PFSK-1 (cell line): ENCODE data around the gene SUDS3.

ENCODE experiments used
- FOXP2 ChIP-seq: optimal IDR thresholded peaks from 2 replicates; pipeline ENCODE3; 2011; ENCODE audit warnings: borderline replicate concordance, control low read depth, inconsistent platforms; ENCODE audit not compliant: insufficient read depth; ENCODE audit errors: extremely low read length, extremely low read depth
- POLR2AphosphoS5 ChIP-seq: IDR thresholded peaks from 2 replicates; pipeline ENCODE4 v1.6.1; 2012; ENCODE audit warnings: low read depth, mild to moderate bottlenecking, control low read depth, low read length, moderate library complexity
- REST ChIP-seq, 2 experiments: IDR thresholded peaks; 2 replicates each; pipeline versions ENCODE4 v1.6.1 to v1.8.0; 2011 to 2012; ENCODE audit warnings: low read depth in 2 of 2, low read length in 2 of 2, control low read depth in 1 of 2, inconsistent platforms in 1 of 2, mild to moderate bottlenecking in 1 of 2, moderate library complexity in 1 of 2; ENCODE audit not compliant: insufficient read depth in 1 of 2
- SIN3A ChIP-seq: IDR thresholded peaks from 2 replicates; pipeline ENCODE4 v1.6.1; 2012; ENCODE audit warnings: mild to moderate bottlenecking, low read length, moderate library complexity, borderline replicate concordance; ENCODE audit not compliant: insufficient read depth
- TAF1 ChIP-seq: IDR thresholded peaks from 2 replicates; pipeline ENCODE4 v1.6.1; 2012; ENCODE audit warnings: low read length, control low read depth, borderline replicate concordance; ENCODE audit not compliant: insufficient read depth

GRCh38 chr12:118398940-118399339 is 22.6 kb downstream of the SUDS3 start:
- no peak for TF ChIP-seq POLR2AphosphoS5
- no peak for TF ChIP-seq TAF1
- TF ChIP-seq SIN3A: no peak
- TF ChIP-seq FOXP2: no peak
- TF ChIP-seq REST (IDR thresholded peaks at IDR 0.05; ENCODE audit: insufficient read depth in 1 of 2, low read depth in 2 of 2, low read length in 2 of 2): no peak
